AG04449 (cell line): ENCODE results near the gene FUBP1.

Experiments used
- CTCF ChIA-PET: fragments of 350-600 bp; formaldehyde crosslinking; extraction: SDS; loops from one replicate; lab custom pipeline; 2021; ENCODE audit warnings: antibody characterized with exemption; lab: Yijun Ruan, JAX
- POLR2A ChIA-PET: fragments of 400-600, 350-600 bp; formaldehyde crosslinking; extraction: SDS; loops from one replicate; lab custom pipeline; 2020; ENCODE audit warnings: antibody characterized with exemption, inconsistent platforms; lab: Yijun Ruan, JAX
- DNase-seq: peaks from one replicate; pipeline ENCODE4 v3.0.0-alpha.2; 2010; ENCODE audit warnings: low read depth, low spot score
- H3K4me3 ChIP-seq: 2 replicates; pipeline ENCODE4 v1.5.1; 2011; ENCODE audit warnings: low read depth, mild to moderate bottlenecking, control low read depth, low read length
- CTCF ChIP-seq: IDR thresholded peaks from one replicate; pipeline ENCODE4 v1.5.1; 2011; ENCODE audit warnings: mild to moderate bottlenecking, moderate library complexity, low read length, control low read depth, inconsistent platforms; ENCODE audit not compliant: insufficient read depth; ENCODE audit errors: missing control alignments

The FUBP1 gene

GRCh38 chr1:77975907-77976306 lies 3.0 kb downstream of the FUBP1 start:
- CTCF ChIA-PET, result interaction anchor here (0.7 to 4.4 kb wide), 5 partner anchors 29 to 630 kb away, joined by 3 to 43 read pairs (median 3); partner anchors contain the start of gene DNAJB4
- no peak for DNase-seq
- POLR2A ChIA-PET, result interaction anchor here (0.6 to 4.5 kb wide), 2 partner anchors 29 to 243 kb away, joined by 3 to 55 read pairs; partner anchors contain the start of gene DNAJB4
- no peak for TF ChIP-seq CTCF
- H3K4me3 ChIP-seq, result no peak overlapping the region; the same call in 1 of the 2 replicates

GRCh38 chr1:77975386-77975785 lies 3.5 kb downstream of the FUBP1 start:
- H3K4me3 ChIP-seq, result no peak overlapping the region; the same call in 1 of the 2 replicates
- no peak for TF ChIP-seq CTCF
- POLR2A ChIA-PET, result interaction anchor here (0.6 to 4.5 kb wide), 2 partner anchors 30 to 242 kb away, joined by 3 to 55 read pairs; partner anchors contain the start of gene DNAJB4
- DNase-seq, result no peak
- CTCF ChIA-PET, result interaction anchor here (1.3 to 4.4 kb wide), 2 partner anchors 29 to 139 kb away, joined by 4 to 43 read pairs; partner anchors contain the start of gene DNAJB4

- TF ChIP-seq CTCF, result no peak
- no peak for DNase-seq
- ChIA-PET POLR2A (no interaction called here), CTCF (interaction anchor here (1.7 kb wide), 1 partner anchor 142 kb away, joined by 9 read pairs; no protein-coding TSS in a partner anchor)
- H3K4me3 ChIP-seq, result no peak overlapping the region
These were observed 6.8 kb downstream of the FUBP1 start for GRCh38 chr1:77972080-77972479.

GRCh38 chr1:77970192-77970591 lies 8.7 kb downstream of the FUBP1 start:
- no peak for TF ChIP-seq CTCF
- POLR2A ChIA-PET, result no interaction called here
- CTCF ChIA-PET, result interaction anchor here (1.0 to 1.3 kb wide), 3 partner anchors 8 to 144 kb away, joined by 3 to 5 read pairs (median 4); partner anchors contain the start of gene DNAJB4
- H3K4me3 ChIP-seq, result no peak overlapping the region
- no peak for DNase-seq

GRCh38 chr1:77966291-77966690 lies 12.6 kb downstream of the FUBP1 start:
- TF ChIP-seq CTCF, result no peak
- no peak for DNase-seq
- no peak overlapping the region for H3K4me3 ChIP-seq
- ChIA-PET CTCF (interaction anchor here (1.0 to 4.2 kb wide), 4 partner anchors 10 to 148 kb away, joined by 3 to 19 read pairs (median 4); no protein-coding TSS in a partner anchor), POLR2A (interaction anchor here (0.9 kb wide), 1 partner anchor 12 kb away, joined by 3 read pairs; no protein-coding TSS in a partner anchor)

GRCh38 chr1:77961392-77961791 lies 17.5 kb downstream of the FUBP1 start:
- DNase-seq, result no peak
- H3K4me3 ChIP-seq, result no peak overlapping the region
- ChIA-PET CTCF (no interaction called here), POLR2A (no interaction called here)
- TF ChIP-seq CTCF, result no peak
